H1 (cell line): Measurements from ENCODE around the gene CDH8. TPM values are rescaled to one million over a fixed set of nuclear protein-coding genes. Genes with fewer than 3 reads are reported as not detected.

ENCODE experiments used
- CTCF ChIA-PET: fragments of 300-600 bp; sonication (Branson Sonifier 250); formaldehyde crosslinking; loops from one replicate; lab custom pipeline; 2021; ENCODE audit not compliant: partially characterized antibody; lab: Charles Lee
- POLR2A ChIA-PET: fragments of 300-600 bp; sonication (Branson Sonifier 250); formaldehyde crosslinking; loops from one replicate; lab custom pipeline; 2021; ENCODE audit warnings: inconsistent platforms; ENCODE audit not compliant: partially characterized antibody; lab: Charles Lee
- DNase-seq, 2 experiments: peaks; one replicate each; pipeline versions ENCODE4 v3.0.0 to v3.0.0-alpha.2; 2010 to 2022; ENCODE audit warnings: low spot score in 2 of 2, low read depth in 1 of 2, mixed read lengths in 1 of 2
- FAIRE-seq: peaks from 2 replicates; lab custom pipeline; 2011; peaks lifted over from hg19 to GRCh38; lab: Jason Lieb, UNC
- H2AFZ ChIP-seq: 2 replicates; pipeline ENCODE4 v1.8.1; 2012; ENCODE audit warnings: low read length, inconsistent platforms
- H2AK5ac ChIP-seq: 2 replicates; pipeline ENCODE4 v1.6.1; 2013; ENCODE audit warnings: low read depth, low read length
- H2BK120ac ChIP-seq: replicated peaks from 2 replicates; pipeline ENCODE3; 2013; ENCODE audit warnings: low read depth, low read length, inconsistent platforms
- H2BK12ac ChIP-seq: 2 replicates; pipeline ENCODE4 v1.6.1; 2013; ENCODE audit warnings: low read depth, low read length
- H2BK15ac ChIP-seq: 2 replicates; pipeline ENCODE4 v1.6.1; 2013; ENCODE audit warnings: low read length
- H2BK20ac ChIP-seq: 2 replicates; pipeline ENCODE4 v1.6.1; 2013; ENCODE audit warnings: low read length
- H2BK5ac ChIP-seq: 2 replicates; pipeline ENCODE4 v1.6.1; 2013; ENCODE audit warnings: low read depth, low read length
- H3K14ac ChIP-seq: 2 replicates; pipeline ENCODE4 v1.6.1; 2013; ENCODE audit warnings: inconsistent platforms; ENCODE audit not compliant: insufficient read length
- H3K18ac ChIP-seq: 2 replicates; pipeline ENCODE4 v1.6.1; 2013; ENCODE audit warnings: low read length; ENCODE audit errors: extremely low read depth
- H3K23ac ChIP-seq: 2 replicates; pipeline ENCODE4 v1.6.1; 2013; ENCODE audit warnings: inconsistent platforms; ENCODE audit not compliant: insufficient read length
- H3K23me2 ChIP-seq: 2 replicates; pipeline ENCODE4 v1.6.1; 2013; ENCODE audit warnings: low read depth, low read length
- H3K27ac ChIP-seq: 2 replicates; pipeline ENCODE4 v1.6.1; 2011; ENCODE audit warnings: low read depth, low read length, inconsistent platforms
- H3K27me3 ChIP-seq, 4 experiments: replicated peaks in 1 of 4; 1 replicate in 1 of 4; 2 replicates in 3 of 4; pipeline versions ENCODE4 v1.6.1 to v1.8.1; 2011 to 2013; ENCODE audit warnings: low read length in 3 of 4, mild to moderate bottlenecking in 3 of 4, inconsistent platforms in 2 of 4, mixed read lengths in 2 of 4, moderate library complexity in 1 of 4; ENCODE audit not compliant: control insufficient read depth in 3 of 4, insufficient read depth in 3 of 4; ENCODE audit errors: extremely low read depth in 1 of 4
- H3K36me3 ChIP-seq, 4 experiments: 2 replicates each; pipeline versions ENCODE4 v1.6.1 to v1.8.1; 2011 to 2013; ENCODE audit warnings: mild to moderate bottlenecking in 4 of 4, low read length in 3 of 4, moderate library complexity in 2 of 4, control low read depth in 1 of 4, inconsistent platforms in 1 of 4; ENCODE audit not compliant: insufficient read depth in 4 of 4, control insufficient read depth in 2 of 4
- H3K4ac ChIP-seq: replicated peaks from 2 replicates; pipeline ENCODE3; 2013; ENCODE audit warnings: low read length, low read depth, mixed read lengths, inconsistent platforms; ENCODE audit not compliant: insufficient read length
- H3K4me1 ChIP-seq, 4 experiments: replicated peaks in 1 of 4; 1 replicate in 1 of 4; 2 replicates in 3 of 4; pipeline versions ENCODE4 v1.6.1 to v1.8.1; 2011 to 2013; ENCODE audit warnings: low read length in 3 of 4, inconsistent platforms in 2 of 4, mixed read lengths in 1 of 4; ENCODE audit not compliant: insufficient read depth in 4 of 4, control insufficient read depth in 3 of 4
- H3K4me2 ChIP-seq, 2 experiments: 2 replicates each; pipeline versions ENCODE4 v1.6.1 to v1.8.1; 2011 to 2013; ENCODE audit warnings: low read depth in 2 of 2, low read length in 2 of 2, control low read depth in 1 of 2, inconsistent platforms in 1 of 2, mild to moderate bottlenecking in 1 of 2; ENCODE audit not compliant: insufficient read depth in 1 of 2
- H3K4me3 ChIP-seq, 4 experiments: fragments of 200-600, 300-600 bp in 1 of 4; sonication (generic), shearing (Covaris generic), sonication (Bioruptor Twin) in 1 of 4; 2 replicates each; pipeline versions ENCODE4 v1.5.1 to v1.8.1; 2011 to 2016; ENCODE audit warnings: low read length in 4 of 4, low read depth in 3 of 4, control low read depth in 2 of 4, inconsistent platforms in 2 of 4, mild to moderate bottlenecking in 2 of 4, mixed read lengths in 1 of 4, moderate library complexity in 1 of 4; ENCODE audit not compliant: insufficient read depth in 2 of 4; ENCODE audit errors: extremely low read depth in 1 of 4
- H3K56ac ChIP-seq: replicated peaks from 2 replicates; pipeline ENCODE3; 2013; ENCODE audit warnings: low read depth, mild to moderate bottlenecking, mixed read lengths, low read length, inconsistent platforms; ENCODE audit not compliant: insufficient read length
- H3K79me1 ChIP-seq: 2 replicates; pipeline ENCODE4 v1.6.1; 2013; ENCODE audit warnings: low read depth, low read length, control low read depth
- H3K79me2 ChIP-seq, 2 experiments: 2 replicates each; pipeline versions ENCODE4 v1.6.1 to v1.8.1; 2012 to 2013; ENCODE audit warnings: low read length in 2 of 2, mild to moderate bottlenecking in 2 of 2, inconsistent platforms in 1 of 2; ENCODE audit not compliant: insufficient read depth in 2 of 2, control insufficient read depth in 1 of 2
- H3K9ac ChIP-seq, 4 experiments: replicated peaks in 1 of 4; 1 replicate in 1 of 4; 2 replicates in 3 of 4; pipeline versions ENCODE4 v1.6.1 to v1.8.1; 2011 to 2013; ENCODE audit warnings: low read depth in 3 of 4, low read length in 3 of 4, control low read depth in 2 of 4, mild to moderate bottlenecking in 2 of 4, moderate library complexity in 2 of 4, inconsistent platforms in 1 of 4; ENCODE audit errors: extremely low read depth in 1 of 4
- H3K9me3 ChIP-seq, 2 experiments: 2 replicates each; pipeline versions ENCODE4 v1.6.1 to v1.8.1; 2012 to 2013; ENCODE audit warnings: mild to moderate bottlenecking in 2 of 2, moderate library complexity in 2 of 2, control low read depth in 1 of 2, inconsistent platforms in 1 of 2, low read depth in 1 of 2, low read length in 1 of 2, mixed read lengths in 1 of 2; ENCODE audit not compliant: insufficient read depth in 2 of 2
- H4K20me1 ChIP-seq, 2 experiments: replicated peaks in 1 of 2; 2 replicates each; pipeline versions ENCODE3 to v1.8.1; 2011 to 2013; ENCODE audit warnings: inconsistent platforms in 2 of 2, low read length in 2 of 2, mild to moderate bottlenecking in 1 of 2; ENCODE audit not compliant: insufficient read depth in 2 of 2, control insufficient read depth in 1 of 2
- H4K5ac ChIP-seq: 2 replicates; pipeline ENCODE4 v1.6.1; 2013; ENCODE audit warnings: low read length, low read depth, mixed read lengths, inconsistent platforms; ENCODE audit not compliant: insufficient read length
- H4K8ac ChIP-seq: 2 replicates; pipeline ENCODE4 v1.8.0; 2013; ENCODE audit warnings: mild to moderate bottlenecking, moderate library complexity, low read length, inconsistent platforms; ENCODE audit not compliant: insufficient read depth; ENCODE audit errors: extremely low read depth
- H4K91ac ChIP-seq: replicated peaks from 2 replicates; pipeline ENCODE3; 2013; ENCODE audit warnings: low read length, mixed read lengths, inconsistent platforms; ENCODE audit not compliant: insufficient read length
- BCL11A ChIP-seq, 2 experiments: IDR thresholded peaks; one replicate each; pipeline ENCODE4 v1.6.1; 2011; ENCODE audit warnings: low read depth in 2 of 2, low read length in 2 of 2, mild to moderate bottlenecking in 2 of 2
- EGR1 ChIP-seq: IDR thresholded peaks from 2 replicates; pipeline ENCODE4 v1.6.1; 2011; ENCODE audit warnings: low read depth, low read length, borderline replicate concordance
- GTF2F1 ChIP-seq: IDR thresholded peaks from 2 replicates; pipeline ENCODE4 v1.6.1; 2012; ENCODE audit warnings: low read depth, low read length, improper control_type of control experiment, borderline replicate concordance
- HDAC6 ChIP-seq: IDR thresholded peaks from one replicate; pipeline ENCODE4 v1.7.1; 2012; ENCODE audit warnings: low read depth, mild to moderate bottlenecking, inconsistent platforms, low read length, moderate library complexity
- NRF1 ChIP-seq: IDR thresholded peaks from 2 replicates; pipeline ENCODE4 v1.6.1; 2011; ENCODE audit warnings: mild to moderate bottlenecking, low read depth, low read length, improper control_type of control experiment
- PHF8 ChIP-seq: fragments of 200-600 bp; sonication (generic); conservative IDR thresholded peaks from 2 replicates; pipeline ENCODE4 v1.7.1; 2012; ENCODE audit warnings: low read depth, mild to moderate bottlenecking, inconsistent platforms, low read length, moderate library complexity
- POU5F1 ChIP-seq: IDR thresholded peaks from 2 replicates; pipeline ENCODE4 v1.6.1; 2011; ENCODE audit warnings: low read depth, mild to moderate bottlenecking, low read length, moderate library complexity
- SIRT6 ChIP-seq: IDR thresholded peaks from one replicate; pipeline ENCODE4 v1.7.1; 2012; ENCODE audit warnings: low read length, inconsistent platforms
- SUZ12 ChIP-seq: fragments of 200-600 bp; sonication (generic); IDR thresholded peaks from 2 replicates; pipeline ENCODE4 v1.6.1; 2012; ENCODE audit warnings: mild to moderate bottlenecking, inconsistent platforms, low read length, moderate library complexity, mixed read lengths
- TAF1 ChIP-seq: IDR thresholded peaks from 2 replicates; pipeline ENCODE4 v1.6.1; 2011; ENCODE audit warnings: mild to moderate bottlenecking, low read depth, low read length
- WGBS, 2 experiments: shearing (Covaris generic) in 1 of 2; methylation state at CpG; one replicate each; pipeline versions ENCODE4 v1.1.6 to v1.1.7; 2013 to 2015; ENCODE audit warnings: low lambda C conversion rate in 2 of 2, mixed read lengths in 2 of 2, inconsistent platforms in 1 of 2, low coverage in 1 of 2, missing lambda C conversion rate in 1 of 2; ENCODE audit not compliant: insufficient replicate concordance in 2 of 2, insufficient coverage in 1 of 2, insufficient read length in 1 of 2; ENCODE audit errors: extremely low coverage in 1 of 2, missing lambda C conversion rate in 1 of 2; 5-methylcytosine and 5-hydroxymethylcytosine counted together
- polyA plus RNA-seq, 7 experiments: library from polyadenylated mRNA; depleted of rRNA in 3 of 7; stranded (reverse) in 5 of 7; unstranded in 2 of 7; fragments of >200 nt in 5 of 7; fragments of 200-250 nt in 2 of 7; gene quantifications; 1 replicate in 5 of 7; 2 replicates in 1 of 7; 4 replicates in 1 of 7; pipeline versions ENCODE4 v1.2.1 to v1.2.3, GENCODE V29; 2011 to 2013; ENCODE audit warnings: missing spikeins in 2 of 7, mixed read lengths in 2 of 7
- total RNA-seq: library from RNA; stranded (reverse); fragmentation: NEBNext Ultra II Directional; extraction: Animal tissue kit (Norgen Biotek cat#: 25700); gene quantifications from 2 replicates; pipeline ENCODE4 v1.2.1, GENCODE V29; 2021

The CDH8 gene
- total and polyA plus RNA-seq, 2 of the 8 experiments (the other 6 are each of a cell fraction or from before 2014, with no cell fraction given) = 7.7 to 8.4 TPM

- Histone ChIP-seq H3K4ac (no peak overlapping the region), H3K23ac (no peak overlapping the region), H2BK12ac (no peak overlapping the region), H3K36me3 (no peaks in the 10 kb centered on the region; a peak in 1 of 8 replicates), H4K20me1 (no peaks in the 10 kb centered on the region), H3K4me3 (no peak overlapping the region), H4K5ac (no peak overlapping the region), H2BK15ac (no peak overlapping the region), H3K14ac (no peak overlapping the region), H2BK5ac (no peak overlapping the region), H3K23me2 (no peaks in the 10 kb centered on the region), H3K4me2 (no peak overlapping the region), H4K8ac (no peak overlapping the region), H3K9ac (no peak overlapping the region), H2AK5ac (no peak overlapping the region), H3K79me1 (no peaks in the 10 kb centered on the region), H3K4me1 (no peaks in the 10 kb centered on the region), H3K27me3 (no peaks in the 10 kb centered on the region), H4K91ac (no peak overlapping the region), H2AFZ (no peak overlapping the region), H3K9me3 (no peaks in the 10 kb centered on the region), H2BK120ac (no peak overlapping the region), H2BK20ac (no peak overlapping the region), H3K27ac (no peak overlapping the region), H3K56ac (no peak overlapping the region), H3K79me2 (no peaks in the 10 kb centered on the region), H3K18ac (no peak overlapping the region)
- FAIRE-seq (no peak), DNase-seq (no peak)
- ChIA-PET POLR2A (no interaction called here), CTCF (interaction anchor here (2.2 to 5.4 kb wide), 3 partner anchors 9 to 139 kb away, joined by 9 to 66 read pairs (median 41); no protein-coding TSS in a partner anchor)
- TF ChIP-seq BCL11A (IDR thresholded peaks at IDR 0.05; ENCODE audit: low read depth in 2 of 2, low read length in 2 of 2) = no peak
- no peak for TF ChIP-seq SIRT6
- TF ChIP-seq PHF8 = no peak
- TF ChIP-seq TAF1 = no peak
- no peak for TF ChIP-seq EGR1
- no peak for TF ChIP-seq SUZ12
- TF ChIP-seq NRF1 = no peak
- no peak for TF ChIP-seq GTF2F1
- TF ChIP-seq POU5F1 = no peak
- TF ChIP-seq HDAC6 = no peak
- 90% methylated on average over 3 of the region's 3 CpGs; no CpG with 5 or more reads in 1 of the 2 experiments for WGBS, 2 experiments
Observed at GRCh38 chr16:62076886-62077285, 40.6 kb upstream of the CDH8 start.
